Gastrocnemius medialis (tissue), 4 donors: ENCODE results near the gene KIF5A.

Source experiments
- CTCF ChIP-seq, 5 experiments: fragments of 450-650 bp in 3 of 5; fragments of 200-600 bp in 2 of 5; sonication (generic) in 2 of 5; IDR thresholded peaks in 4 of 5; conservative IDR thresholded peaks in 1 of 5; 1 replicate in 4 of 5; 2 replicates in 1 of 5; pipeline ENCODE4 v1.5.1; 2016 to 2019; ENCODE audit warnings: antibody characterized with exemption in 5 of 5, mild to moderate bottlenecking in 3 of 5, moderate library complexity in 3 of 5
- POLR2A ChIP-seq, 2 donors: fragments of 450-650 bp; IDR thresholded peaks; one replicate each; pipeline ENCODE4 v1.6.1; 2017; ENCODE audit warnings: antibody characterized with exemption in 2 of 2, mild to moderate bottlenecking in 2 of 2, moderate library complexity in 2 of 2

GRCh38 chr12:57534991-57535543 lies 14.8 kb upstream of the KIF5A start:
- TF ChIP-seq POLR2A (IDR thresholded peaks at IDR 0.05) (no peak), CTCF (IDR thresholded peaks at IDR 0.05 in 4 of 5, conservative IDR thresholded peaks at IDR 0.05 in 1 of 5) (no peak)
